GM12878 (cell line): ENCODE results near the gene SORBS1. TPM values are rescaled to one million over a fixed set of nuclear protein-coding genes. Genes with fewer than 3 reads are reported as not detected.

Source experiments
- ATAC-seq: fragments of 200-7000 bp; cut with Tn5 transposase; 3 replicates; pipeline ENCODE4 v1.9.1; 2020; ENCODE audit warnings: mild to moderate bottlenecking, moderate library complexity
- BruUV-seq: library from RNA; stranded (reverse); fragments of 400-500 nt; replicated peaks from 2 replicates; lab custom pipeline; 2021; lab: Mats Ljungman, UMichigan
- CTCF ChIA-PET: fragments of 300-600 bp; sonication (Branson Sonifier 250); formaldehyde crosslinking; extraction: SDS; loops from one replicate; lab custom pipeline; 2021; ENCODE audit warnings: inconsistent platforms; lab: Yijun Ruan, JAX
- POLR2A ChIA-PET: fragments of 350-600 bp; formaldehyde crosslinking; extraction: SDS; loops from one replicate; lab custom pipeline; 2021; ENCODE audit warnings: inconsistent platforms; lab: Charles Lee
- RAD21 ChIA-PET: fragments of 300-600 bp; sonication (Branson Sonifier 250); formaldehyde crosslinking; loops from one replicate; lab custom pipeline; 2023; ENCODE audit warnings: antibody characterized with exemption; ENCODE audit not compliant: unreplicated experiment; lab: Charles Lee
- SMC1A ChIA-PET: fragments of 300-600 bp; sonication (Branson Sonifier 250); formaldehyde crosslinking; loops from one replicate; lab custom pipeline; 2023; ENCODE audit not compliant: unreplicated experiment, uncharacterized antibody; lab: Charles Lee
- DNase-seq: peaks from one replicate; pipeline ENCODE4 v3.0.0-alpha.2; 2011; ENCODE audit warnings: low read depth, low spot score
- FAIRE-seq: peaks from 3 replicates; lab custom pipeline; 2011; peaks lifted over from hg19 to GRCh38; lab: Jason Lieb, UNC
- H2AFZ ChIP-seq: 2 replicates; pipeline ENCODE4 v1.6.0; 2011; ENCODE audit warnings: low read depth, low read length, control low read depth; ENCODE audit not compliant: control insufficient read depth
- H3K27ac ChIP-seq: 2 replicates; pipeline ENCODE4 v1.5.1; 2011; ENCODE audit warnings: control low read depth; ENCODE audit not compliant: control insufficient read depth, insufficient read depth
- H3K27me3 ChIP-seq, 2 experiments: replicated peaks in 1 of 2; 2 replicates each; pipeline versions ENCODE4 v1.6.0 to v1.6.1; 2011; ENCODE audit warnings: low read length in 1 of 2; ENCODE audit not compliant: control insufficient read depth in 2 of 2, insufficient read depth in 2 of 2
- H3K36me3 ChIP-seq, 2 experiments: 2 replicates each; pipeline ENCODE4 v1.5.1; 2011; ENCODE audit warnings: low read length in 1 of 2; ENCODE audit not compliant: control insufficient read depth in 2 of 2, insufficient read depth in 2 of 2
- H3K4me1 ChIP-seq: 2 replicates; pipeline ENCODE4 v1.6.1; 2011; ENCODE audit warnings: mild to moderate bottlenecking, low read length, moderate library complexity, mixed read lengths; ENCODE audit not compliant: control insufficient read depth, insufficient read depth
- H3K4me2 ChIP-seq: 2 replicates; pipeline ENCODE4 v1.6.0; 2011; ENCODE audit warnings: control low read depth; ENCODE audit not compliant: control insufficient read depth, insufficient read depth
- H3K4me3 ChIP-seq: fragments of 200-600 bp; sonication (generic); 2 replicates; pipeline ENCODE4 v1.5.1; 2016
- H3K79me2 ChIP-seq: 2 replicates; pipeline ENCODE4 v1.6.0; 2011; ENCODE audit warnings: low read length; ENCODE audit not compliant: control insufficient read depth, insufficient read depth
- H3K9ac ChIP-seq: 2 replicates; pipeline ENCODE4 v1.8.0; 2011; ENCODE audit warnings: low read length, control low read depth, mixed read lengths; ENCODE audit not compliant: control insufficient read depth, insufficient read depth
- H3K9me3 ChIP-seq: replicated peaks from 3 replicates; pipeline ENCODE4 v1.5.1; 2011; ENCODE audit warnings: mild to moderate bottlenecking, low read length; ENCODE audit not compliant: control insufficient read depth, insufficient read depth
- H4K20me1 ChIP-seq: 2 replicates; pipeline ENCODE4 v1.6.0; 2011; ENCODE audit not compliant: control insufficient read depth, insufficient read depth
- CEBPB ChIP-seq, 2 experiments: fragments of 150-350 bp in 1 of 2; IDR thresholded peaks; 2 replicates each; pipeline ENCODE4 v1.6.1; 2012 to 2014; ENCODE audit warnings: low read depth in 2 of 2, low read length in 2 of 2, borderline replicate concordance in 1 of 2, inconsistent platforms in 1 of 2
- HDGF ChIP-seq: fragments of 450-650 bp; IDR thresholded peaks from 2 replicates; pipeline ENCODE4 v1.6.1; 2016; ENCODE audit warnings: antibody characterized with exemption
- IRF4 ChIP-seq: IDR thresholded peaks from 2 replicates; pipeline ENCODE4 v1.6.1; 2011; ENCODE audit warnings: low read depth, low read length
- MYC ChIP-seq: IDR thresholded peaks from 2 replicates; pipeline ENCODE4 v1.6.1; 2011; ENCODE audit warnings: mild to moderate bottlenecking, low read length, moderate library complexity, inconsistent platforms; ENCODE audit not compliant: insufficient read depth, insufficient replicate concordance, insufficient read length, severe bottlenecking
- NFYB ChIP-seq: IDR thresholded peaks from 2 replicates; pipeline ENCODE4 v1.6.1; 2011; ENCODE audit warnings: low read depth, mild to moderate bottlenecking, low read length, improper control_type of control experiment, moderate library complexity; ENCODE audit not compliant: insufficient read depth
- NR2C1 ChIP-seq: fragments of 450-650 bp; IDR thresholded peaks from 2 replicates; pipeline ENCODE4 v1.6.1; 2017; ENCODE audit warnings: antibody characterized with exemption, mild to moderate bottlenecking, moderate library complexity
- RELA ChIP-seq: fragments of 450-650 bp; IDR thresholded peaks from 2 replicates; pipeline ENCODE4 v1.8.0; 2014; ENCODE audit warnings: borderline replicate concordance; ENCODE audit not compliant: partially characterized antibody
- TARDBP ChIP-seq: IDR thresholded peaks from 2 replicates; pipeline ENCODE4 v1.6.1; 2016; ENCODE audit warnings: borderline replicate concordance
- WGBS: methylation state at CpG from one replicate; pipeline ENCODE4 v1.1.6; 2016; ENCODE audit warnings: low lambda C conversion rate; ENCODE audit not compliant: insufficient replicate concordance, insufficient coverage; ENCODE audit errors: missing lambda C conversion rate; 5-methylcytosine and 5-hydroxymethylcytosine counted together
- in situ Hi-C: fragments of 300-500 bp; cut with MboI; formaldehyde crosslinking; loops from 9 replicates; pipeline ENCODE4 v1.14.3; 2018; ENCODE audit warnings: mixed read lengths
- intact Hi-C: fragments of 100-400 bp; cut with micrococcal nuclease; formaldehyde crosslinking; loops from one replicate; pipeline ENCODE4 v1.14.2; 2022; ENCODE audit not compliant: unreplicated experiment
- polyA plus RNA-seq, 11 experiments: library from polyadenylated mRNA; depleted of rRNA in 4 of 11; unstranded in 6 of 11; stranded (reverse) in 5 of 11; fragments of >200 nt; fragmentation: Nextera tagmentation in 4 of 11; fragmentation: Illumina TruSeq in 1 of 11; extraction: Ambion mirVana in 4 of 11; extraction: Trizol in 1 of 11; gene quantifications; 1 replicate in 1 of 11; 2 replicates in 10 of 11; pipeline versions ENCODE4 v1.2.1 to v1.2.3, GENCODE V29; 2011 to 2016; ENCODE audit warnings: inconsistent platforms in 2 of 11, missing spikeins in 2 of 11, low read depth in 1 of 11
- total RNA-seq, 4 experiments: library from RNA; depleted of rRNA in 3 of 4; stranded (reverse); fragments of >200 nt in 3 of 4; fragmentation: Illumina TruSeq in 1 of 4; extraction: Trizol in 1 of 4; gene quantifications; 2 replicates each; pipeline versions ENCODE4 v1.2.1 to v1.2.3, GENCODE V29; 2013 to 2021
- TF ChIP-seq, protein P1 (sequence below): fragments of 450-650 bp; IDR thresholded peaks from 2 replicates; pipeline ENCODE4 v1.6.1; 2017; ENCODE audit warnings: mild to moderate bottlenecking, moderate library complexity
- TF ChIP-seq, protein P2 (sequence below): fragments of 150-350 bp; IDR thresholded peaks from 2 replicates; pipeline ENCODE4 v1.6.1; 2014; ENCODE audit warnings: mild to moderate bottlenecking, low read depth, low read length

SORBS1 gene
- total and polyA plus RNA-seq, 10 of the 15 experiments (the other 5 are each of a cell fraction or from before 2014, with no cell fraction given), result 0.13 to 0.75 (median 0.39) TPM

DNA sequence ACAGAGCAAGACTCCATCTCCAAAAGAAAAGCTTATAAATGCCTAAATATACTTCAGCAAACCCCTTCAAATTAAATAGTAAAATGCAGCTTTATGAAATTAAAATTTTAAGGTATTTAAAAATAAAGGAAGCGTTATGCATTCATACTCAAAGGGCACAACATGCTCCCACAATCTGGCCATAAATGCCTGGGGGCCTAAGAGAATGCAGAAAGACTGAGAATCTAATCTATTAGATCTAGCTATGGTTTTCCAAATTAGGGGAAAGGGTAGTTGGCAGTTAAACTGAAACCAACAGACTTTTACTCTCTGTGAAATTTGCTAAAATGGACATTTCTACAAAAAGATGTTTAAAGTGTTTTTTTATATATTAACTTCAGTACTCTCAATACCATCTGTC lies 40.6 kb downstream of the SORBS1 start:
- in situ Hi-C loops, result no loop called here
- Histone ChIP-seq H3K36me3 (no peaks in the 10 kb centered on the region), H2AFZ (no peak overlapping the region), H3K9ac (no peak overlapping the region), H4K20me1 (no peaks in the 10 kb centered on the region), H3K27ac (no peak overlapping the region), H3K4me3 (no peak overlapping the region), H3K79me2 (no peaks in the 10 kb centered on the region), H3K27me3 (peaks cover 0 to 8% of the 10 kb centered on the region in 2 experiments; a peak in 3 of 4 replicates), H3K4me2 (no peak overlapping the region), H3K9me3 (no peaks in the 10 kb centered on the region), H3K4me1 (no peaks in the 10 kb centered on the region)
- DNase-seq (no peak), FAIRE-seq (no peak), ATAC-seq (no peak)
- WGBS, result 56% methylated on average over 1 of the region's 1 CpG
- RAD21 ChIA-PET, result no interaction called here
- TF ChIP-seq, protein P1, sequence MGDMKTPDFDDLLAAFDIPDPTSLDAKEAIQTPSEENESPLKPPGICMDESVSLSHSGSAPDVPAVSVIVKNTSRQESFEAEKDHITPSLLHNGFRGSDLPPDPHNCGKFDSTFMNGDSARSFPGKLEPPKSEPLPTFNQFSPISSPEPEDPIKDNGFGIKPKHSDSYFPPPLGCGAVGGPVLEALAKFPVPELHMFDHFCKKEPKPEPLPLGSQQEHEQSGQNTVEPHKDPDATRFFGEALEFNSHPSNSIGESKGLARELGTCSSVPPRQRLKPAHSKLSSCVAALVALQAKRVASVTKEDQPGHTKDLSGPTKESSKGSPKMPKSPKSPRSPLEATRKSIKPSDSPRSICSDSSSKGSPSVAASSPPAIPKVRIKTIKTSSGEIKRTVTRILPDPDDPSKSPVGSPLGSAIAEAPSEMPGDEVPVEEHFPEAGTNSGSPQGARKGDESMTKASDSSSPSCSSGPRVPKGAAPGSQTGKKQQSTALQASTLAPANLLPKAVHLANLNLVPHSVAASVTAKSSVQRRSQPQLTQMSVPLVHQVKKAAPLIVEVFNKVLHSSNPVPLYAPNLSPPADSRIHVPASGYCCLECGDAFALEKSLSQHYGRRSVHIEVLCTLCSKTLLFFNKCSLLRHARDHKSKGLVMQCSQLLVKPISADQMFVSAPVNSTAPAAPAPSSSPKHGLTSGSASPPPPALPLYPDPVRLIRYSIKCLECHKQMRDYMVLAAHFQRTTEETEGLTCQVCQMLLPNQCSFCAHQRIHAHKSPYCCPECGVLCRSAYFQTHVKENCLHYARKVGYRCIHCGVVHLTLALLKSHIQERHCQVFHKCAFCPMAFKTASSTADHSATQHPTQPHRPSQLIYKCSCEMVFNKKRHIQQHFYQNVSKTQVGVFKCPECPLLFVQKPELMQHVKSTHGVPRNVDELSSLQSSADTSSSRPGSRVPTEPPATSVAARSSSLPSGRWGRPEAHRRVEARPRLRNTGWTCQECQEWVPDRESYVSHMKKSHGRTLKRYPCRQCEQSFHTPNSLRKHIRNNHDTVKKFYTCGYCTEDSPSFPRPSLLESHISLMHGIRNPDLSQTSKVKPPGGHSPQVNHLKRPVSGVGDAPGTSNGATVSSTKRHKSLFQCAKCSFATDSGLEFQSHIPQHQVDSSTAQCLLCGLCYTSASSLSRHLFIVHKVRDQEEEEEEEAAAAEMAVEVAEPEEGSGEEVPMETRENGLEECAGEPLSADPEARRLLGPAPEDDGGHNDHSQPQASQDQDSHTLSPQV, result no peak
- TF ChIP-seq CEBPB (IDR thresholded peaks at IDR 0.05; ENCODE audit: borderline replicate concordance in 1 of 2, low read depth in 2 of 2, low read length in 2 of 2), result no peak
- no peak for TF ChIP-seq NFYB
- TF ChIP-seq, protein P2, sequence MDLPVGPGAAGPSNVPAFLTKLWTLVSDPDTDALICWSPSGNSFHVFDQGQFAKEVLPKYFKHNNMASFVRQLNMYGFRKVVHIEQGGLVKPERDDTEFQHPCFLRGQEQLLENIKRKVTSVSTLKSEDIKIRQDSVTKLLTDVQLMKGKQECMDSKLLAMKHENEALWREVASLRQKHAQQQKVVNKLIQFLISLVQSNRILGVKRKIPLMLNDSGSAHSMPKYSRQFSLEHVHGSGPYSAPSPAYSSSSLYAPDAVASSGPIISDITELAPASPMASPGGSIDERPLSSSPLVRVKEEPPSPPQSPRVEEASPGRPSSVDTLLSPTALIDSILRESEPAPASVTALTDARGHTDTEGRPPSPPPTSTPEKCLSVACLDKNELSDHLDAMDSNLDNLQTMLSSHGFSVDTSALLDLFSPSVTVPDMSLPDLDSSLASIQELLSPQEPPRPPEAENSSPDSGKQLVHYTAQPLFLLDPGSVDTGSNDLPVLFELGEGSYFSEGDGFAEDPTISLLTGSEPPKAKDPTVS, result no peak
- no peak for TF ChIP-seq IRF4
- no peak for TF ChIP-seq NR2C1
- no peak for TF ChIP-seq TARDBP
- TF ChIP-seq RELA, result no peak
- no peak for TF ChIP-seq HDGF
- TF ChIP-seq MYC, result no peak
- BruUV-seq, result no TSS peak
- CTCF ChIA-PET, result interaction anchor here (0.8 to 2.1 kb wide), 2 partner anchors 80 to 146 kb away, joined by 3 to 4 read pairs; no protein-coding TSS in a partner anchor
- POLR2A ChIA-PET, result interaction anchor here (0.7 kb wide), 1 partner anchor 100 kb away, joined by 3 read pairs; no protein-coding TSS in a partner anchor
- SMC1A ChIA-PET, result interaction anchor here (0.8 to 0.9 kb wide), 2 partner anchors 23 to 54 kb away, joined by 3 to 4 read pairs; no protein-coding TSS in a partner anchor
- intact Hi-C loops, result no loop called here
